NOMO-1 (cell line): Measurements from ENCODE around the gene HOXB1.
"Not testable (repeated sequence)": the region's sequence is repeated elsewhere in the genome, so short reads cannot be mapped to it uniquely, and the experiment has no call there.

ENCODE experiments used
- DNase-seq, 2 experiments: peaks; one replicate each; lab custom pipeline; 2025; ENCODE audit not compliant: unreplicated experiment in 2 of 2; lab: John Stamatoyannopoulos, UW

HOXB1 gene

GRCh38 chr17:48544349-48545021 is 13.7 kb upstream of the HOXB1 start:
- DNase-seq, result no peak

DNA sequence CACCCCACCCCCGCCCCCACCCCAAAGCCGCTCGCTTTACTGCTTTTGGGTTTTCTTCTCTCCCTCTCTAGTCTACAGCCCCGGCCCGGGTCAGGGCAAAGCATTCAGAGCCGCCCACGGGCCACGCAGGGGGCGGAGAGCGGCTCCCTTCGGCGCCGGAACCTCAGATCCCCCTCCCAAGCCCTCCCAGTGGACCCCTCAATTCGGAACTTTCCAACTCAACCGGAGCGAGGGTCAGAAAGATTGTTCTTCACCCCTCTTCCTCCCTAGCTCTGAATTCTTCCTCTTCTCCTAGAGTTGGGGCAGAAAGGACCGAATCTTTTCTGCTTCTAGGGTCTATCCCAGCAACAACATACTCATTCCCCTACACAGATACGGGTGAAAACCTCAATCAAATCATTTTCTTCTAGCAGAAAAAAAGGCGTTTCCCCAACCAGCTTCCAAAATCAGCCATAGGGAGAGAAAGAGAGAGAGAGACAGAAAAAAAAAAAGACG is 13.1 kb upstream of the HOXB1 start:
- DNase-seq, result no peak

GRCh38 chr17:48543107-48543853 is 12.5 kb upstream of the HOXB1 start:
- DNase-seq, result peak in 1 of 2 experiments; percentile 18

- no peak for DNase-seq
Measured at GRCh38 chr17:48542698-48543106, 11.9 kb upstream of the HOXB1 start.

DNA sequence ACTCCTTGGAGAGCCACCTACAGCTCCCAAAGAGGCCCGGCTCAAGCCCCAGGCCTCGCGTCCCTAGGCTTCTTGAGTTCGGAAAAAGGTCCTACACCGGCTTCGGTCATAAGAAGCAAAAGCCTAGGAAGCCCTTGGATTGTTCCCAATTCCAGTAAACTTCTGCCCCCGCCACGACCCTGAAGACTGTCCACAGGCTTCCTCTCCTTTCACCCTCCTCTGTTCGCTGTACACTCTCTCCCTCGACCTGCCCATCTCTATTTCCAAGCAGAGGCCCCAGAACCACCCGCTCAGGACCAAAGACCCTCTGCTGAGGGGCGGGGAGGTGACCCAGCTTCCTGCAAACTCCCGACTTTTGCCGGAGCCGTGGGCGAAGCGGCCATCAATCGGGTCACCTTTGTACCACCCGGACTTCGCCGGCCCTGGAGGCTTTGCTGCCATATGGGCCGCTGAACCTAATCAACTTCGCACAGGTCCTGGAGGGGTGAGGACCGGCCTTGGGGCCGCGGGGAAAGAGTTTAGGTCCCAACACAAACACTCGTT is 11.4 kb upstream of the HOXB1 start:
- no peak for DNase-seq

DNA sequence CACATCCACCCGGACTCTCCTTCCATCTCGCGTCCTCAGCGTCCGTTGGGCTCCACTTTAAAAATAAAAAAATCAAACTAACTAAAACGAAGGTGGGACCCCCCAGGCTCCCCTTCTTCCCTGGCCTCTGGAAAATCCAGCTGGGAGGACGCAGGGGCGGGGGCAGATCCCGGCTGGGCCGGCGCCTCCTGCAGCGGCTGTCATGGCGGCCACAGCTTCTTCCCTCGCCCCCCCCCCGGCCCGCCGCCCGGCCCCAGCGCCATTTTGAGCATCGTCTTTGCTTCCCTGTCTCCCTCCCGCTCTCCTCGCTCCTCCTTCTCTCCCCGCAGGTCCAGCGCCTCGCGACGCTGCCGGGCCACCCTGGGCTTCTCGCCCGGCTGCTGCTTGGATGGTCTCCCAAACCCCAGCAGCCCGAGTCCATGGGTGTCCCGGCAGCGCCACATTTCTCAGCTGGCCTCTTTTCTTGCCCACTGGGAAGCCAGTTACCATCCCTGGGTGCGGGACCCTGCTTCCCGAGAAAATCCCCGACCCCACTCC is 10.8 kb upstream of the HOXB1 start:
- DNase-seq, result no peak

DNA sequence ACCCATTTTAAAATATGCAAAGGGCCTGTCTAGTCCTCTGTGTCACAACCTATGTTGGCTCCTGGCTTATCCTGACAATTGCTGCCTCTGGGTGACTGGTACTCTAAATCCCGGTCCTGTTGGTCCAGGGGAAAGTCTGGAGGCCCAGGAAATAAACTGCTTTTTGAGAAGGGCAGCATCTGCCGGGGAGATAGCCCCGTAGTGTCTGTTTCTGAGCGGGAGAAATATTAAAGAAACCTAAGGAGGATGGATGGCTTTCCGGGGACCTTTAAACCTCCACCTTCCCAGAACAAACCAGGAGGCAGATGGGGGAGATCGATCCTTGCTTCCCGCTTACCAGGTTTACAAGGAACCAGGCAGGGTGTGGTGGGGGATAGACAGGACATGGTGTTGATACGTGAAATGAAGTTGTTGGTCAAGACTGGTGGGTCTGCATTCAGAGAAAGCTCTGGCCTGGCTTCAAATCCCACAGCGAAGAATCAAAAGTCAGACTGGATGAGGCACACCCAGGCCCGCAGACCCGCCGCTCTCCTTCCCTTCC is 10.3 kb upstream of the HOXB1 start:
- DNase-seq, result no peak

GRCh38 chr17:48540213-48540612 is 9.4 kb upstream of the HOXB1 start:
- no peak for DNase-seq

DNA sequence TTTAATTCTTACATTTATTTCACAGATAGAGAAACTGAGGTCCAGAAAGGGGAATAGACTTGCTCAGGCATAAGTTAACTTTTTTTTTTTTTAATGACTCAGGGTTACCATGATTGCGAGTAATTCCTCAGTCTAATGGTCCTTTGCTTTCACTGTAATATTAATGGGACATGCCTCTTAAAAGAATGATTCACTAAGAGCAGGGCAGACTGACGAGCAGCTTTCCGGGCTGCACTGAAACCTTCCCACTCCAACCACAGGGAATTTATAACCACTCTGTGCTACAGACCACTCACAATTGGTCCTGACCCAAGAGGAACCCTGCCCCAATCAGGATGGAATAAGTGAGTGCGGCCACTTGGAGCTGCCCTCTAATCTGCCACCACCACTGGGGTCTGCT is 8.4 kb upstream of the HOXB1 start:
- DNase-seq, result no peak

- no peak for DNase-seq
Measured at GRCh38 chr17:48537316-48537715, 6.5 kb upstream of the HOXB1 start.

DNA sequence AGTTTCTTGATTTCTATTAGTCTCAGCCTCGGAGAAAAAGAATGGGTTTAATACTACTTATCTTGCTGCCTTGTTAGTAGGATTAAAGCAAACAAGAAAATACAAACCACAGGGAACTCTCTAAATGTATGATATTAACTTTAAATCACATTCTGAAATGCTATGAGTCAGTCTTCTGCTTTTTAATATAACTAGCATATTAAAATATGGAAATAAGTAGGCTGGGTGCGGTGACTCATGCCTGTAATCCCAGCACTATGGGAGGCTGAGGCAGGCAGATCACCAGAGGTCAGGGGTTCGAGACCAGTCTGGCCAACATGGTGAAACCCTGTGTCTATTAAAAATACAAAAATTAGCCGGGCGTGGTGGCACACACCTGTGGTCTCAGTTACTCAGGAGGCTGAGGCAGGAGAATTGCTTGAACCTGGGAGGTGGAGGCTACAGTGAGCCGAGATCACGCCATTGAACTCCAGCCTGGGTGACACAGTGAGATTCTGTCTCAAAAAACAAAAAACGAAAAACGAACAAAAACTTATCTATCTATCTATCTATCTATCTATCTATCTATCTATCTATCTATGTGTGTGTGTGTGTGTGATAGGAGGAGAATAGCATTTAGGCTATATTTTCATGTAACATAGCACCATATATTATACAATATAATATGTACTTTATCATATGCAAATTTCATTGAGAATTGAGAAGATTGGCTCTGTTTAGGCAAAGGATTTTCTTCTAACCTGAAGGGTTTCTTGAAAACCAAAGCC is 5.2 kb upstream of the HOXB1 start:
- not testable (repeated sequence) for DNase-seq

DNA sequence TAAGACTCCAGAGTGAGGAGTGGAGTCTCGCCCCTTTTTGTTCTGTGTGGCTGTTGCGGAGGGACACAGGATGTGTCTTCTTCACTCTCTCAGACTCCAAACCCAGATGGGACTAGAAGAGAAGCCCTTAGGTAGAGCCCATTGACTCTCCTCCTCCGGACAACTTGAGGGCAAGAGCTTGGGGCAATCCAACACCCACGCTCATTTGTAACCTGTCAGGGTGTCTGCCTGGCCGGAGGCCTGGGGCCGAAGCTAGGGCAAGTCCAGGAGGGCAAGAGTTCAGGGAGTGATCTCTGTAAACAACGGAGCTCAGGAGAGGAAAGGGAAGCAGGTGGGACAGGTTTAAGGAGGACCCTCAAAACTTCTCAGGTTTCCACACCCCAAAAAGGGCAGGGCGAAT is 1.4 kb upstream of the HOXB1 start:
- no peak for DNase-seq

GRCh38 chr17:48530208-48530886 is 464 bp downstream of the HOXB1 start:
- no peak for DNase-seq

DNA sequence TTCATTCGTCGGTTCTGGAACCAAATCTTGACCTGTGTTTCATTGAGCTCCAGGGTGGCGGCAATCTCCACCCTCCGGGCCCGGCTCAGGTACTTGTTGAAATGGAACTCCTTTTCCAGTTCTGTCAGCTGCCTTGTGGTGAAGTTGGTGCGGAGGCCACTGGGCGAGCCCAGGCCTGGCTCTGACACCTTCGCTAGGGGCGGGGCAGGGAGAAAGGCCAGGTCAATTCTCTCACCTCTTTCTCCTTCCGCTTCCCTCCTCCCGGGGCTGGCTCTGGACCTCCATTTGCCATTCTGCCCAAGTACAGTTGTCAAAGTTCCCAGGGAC is 1.2 kb downstream of the HOXB1 start:
- no peak for DNase-seq

DNA sequence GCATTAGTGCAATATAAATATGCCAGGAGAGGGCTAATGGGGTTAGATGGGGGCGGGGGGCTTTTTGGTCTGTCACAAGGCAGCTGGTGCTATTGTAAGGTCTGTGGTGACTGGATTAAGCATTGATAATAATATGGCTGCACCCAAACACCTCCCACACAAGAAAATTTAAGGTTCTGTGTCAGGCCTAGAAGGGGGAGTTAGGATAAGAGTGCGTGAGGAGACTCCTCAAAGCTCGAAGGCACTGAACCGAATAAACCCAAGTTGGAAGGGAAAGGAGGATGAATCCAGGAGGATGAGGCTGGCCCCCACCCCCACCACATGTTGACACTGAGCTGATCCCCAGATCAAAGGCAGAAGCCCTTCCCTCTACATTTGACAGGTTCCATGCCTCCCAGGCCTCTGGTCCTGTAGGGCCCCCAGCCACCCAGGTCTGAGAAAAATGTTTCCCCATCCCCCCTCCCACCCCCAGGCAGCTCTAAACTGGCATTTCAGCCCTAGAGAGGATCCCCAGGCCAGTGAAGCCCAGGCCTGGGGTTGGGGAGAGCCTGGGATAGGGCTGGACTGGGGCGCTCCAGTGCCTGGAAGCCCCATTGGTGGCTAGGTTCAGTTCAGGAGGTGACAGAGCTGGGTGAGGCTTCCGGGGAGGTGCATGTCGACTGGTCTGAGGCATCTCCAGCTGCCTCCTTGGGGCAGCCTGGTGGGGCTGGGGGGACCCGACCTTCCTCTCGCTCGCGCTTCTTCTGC is 1.7 kb downstream of the HOXB1 start:
- DNase-seq, result no peak

GRCh38 chr17:48528153-48528935 is 2.5 kb downstream of the HOXB1 start:
- no peak for DNase-seq

DNA sequence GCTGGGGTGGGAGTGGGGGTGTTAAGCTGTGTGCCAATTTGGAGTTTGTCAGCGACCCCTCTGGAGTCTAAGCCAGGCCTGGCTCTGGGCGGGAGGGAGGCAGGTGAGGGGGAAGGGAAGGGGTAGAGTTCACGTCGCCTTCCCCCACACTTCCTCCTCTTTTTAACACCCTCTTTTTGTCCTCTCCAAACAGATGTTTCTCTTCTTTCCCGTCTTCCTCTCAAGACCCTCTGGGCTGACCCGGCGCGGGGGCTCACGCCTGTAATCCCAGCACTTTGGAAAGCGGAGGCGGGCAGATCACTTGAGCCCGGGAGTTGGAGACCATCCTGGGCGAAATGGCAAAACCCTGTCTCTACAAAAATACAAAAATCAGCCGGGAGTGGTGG is 3.3 kb downstream of the HOXB1 start:
- DNase-seq, result no peak

- DNase-seq, result no peak
Measured at GRCh38 chr17:48526608-48527546, 3.9 kb downstream of the HOXB1 start.
